ENCODE data around the gene DENND1A.
"Not testable (repeated sequence)": the region's sequence is repeated elsewhere in the genome, so short reads cannot be mapped to it uniquely, and the experiment has no call there.

The DENND1A gene

DNA sequence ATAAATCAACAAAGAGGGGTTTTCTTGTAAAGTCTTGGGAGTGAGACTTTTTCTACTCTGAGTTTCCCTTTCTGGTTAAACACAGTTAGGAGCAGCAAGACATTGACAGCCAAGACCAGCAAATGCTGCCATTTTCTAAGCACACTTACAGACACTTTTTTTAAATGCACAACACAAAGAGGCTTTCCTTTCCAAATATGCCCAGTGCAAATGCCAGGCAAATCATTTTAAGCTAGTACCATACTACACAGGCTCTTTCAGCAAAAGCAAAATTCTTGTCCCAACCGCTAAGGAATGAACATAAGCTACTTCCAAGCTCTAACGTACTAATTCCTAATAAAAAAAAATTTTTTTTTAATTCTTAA is 68.2 kb downstream of the DENND1A start:
- no peak for DNase-seq (ENCODE audit: low spot score)

DNA sequence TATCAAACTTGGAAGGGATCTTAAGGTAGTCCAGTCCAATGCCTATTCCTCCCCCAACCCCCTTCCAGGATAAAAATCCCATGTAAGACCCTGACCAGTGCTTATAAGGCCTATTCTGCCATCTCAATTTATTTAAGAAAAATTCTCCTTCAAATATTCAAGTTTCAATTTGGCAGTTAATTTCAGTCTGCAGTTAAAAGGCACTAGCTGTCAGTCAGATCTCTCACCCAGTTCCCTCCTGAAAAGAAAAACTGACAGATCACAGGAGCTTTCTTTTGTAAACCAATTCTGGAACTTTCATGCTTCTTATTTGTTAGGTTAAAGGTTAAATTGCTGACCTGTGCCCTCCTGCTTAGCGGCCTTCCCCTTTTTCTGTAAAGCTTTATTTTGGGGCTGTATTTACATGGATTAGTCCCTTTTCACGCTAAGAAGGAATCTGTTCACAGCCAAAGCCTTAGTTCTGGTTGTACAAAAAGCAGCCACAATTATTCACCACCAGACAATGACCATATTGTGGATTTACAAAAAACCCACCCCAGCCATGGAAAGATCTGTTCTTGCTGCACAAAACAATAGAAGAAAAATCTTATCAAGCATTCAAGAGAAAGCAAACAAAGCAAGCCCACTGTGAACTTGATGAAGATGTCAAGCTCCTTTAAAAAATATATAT is 68.7 kb downstream of the DENND1A start:
- DNase-seq (ENCODE audit: low spot score), result no peak

DNA sequence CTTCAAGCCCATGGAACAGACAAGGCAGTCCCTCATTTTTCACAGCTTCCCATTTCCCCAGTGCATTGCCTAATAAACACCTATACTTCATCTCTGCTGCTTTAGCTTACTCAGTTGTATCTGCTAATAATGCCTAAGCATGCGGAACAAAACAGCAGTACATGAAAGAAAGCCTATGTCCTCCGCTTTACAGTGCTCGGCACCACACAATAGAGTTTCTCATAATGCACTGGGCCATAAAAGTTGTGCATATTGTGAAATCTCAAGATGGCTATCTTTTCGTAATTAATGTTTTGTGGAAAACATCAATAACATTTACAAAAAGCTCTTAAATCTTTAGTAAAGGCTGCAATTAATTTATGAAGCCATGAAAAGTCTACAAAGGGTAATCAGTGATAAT is 69.3 kb downstream of the DENND1A start:
- DNase-seq (ENCODE audit: low spot score), result peak; percentile 17

DNA sequence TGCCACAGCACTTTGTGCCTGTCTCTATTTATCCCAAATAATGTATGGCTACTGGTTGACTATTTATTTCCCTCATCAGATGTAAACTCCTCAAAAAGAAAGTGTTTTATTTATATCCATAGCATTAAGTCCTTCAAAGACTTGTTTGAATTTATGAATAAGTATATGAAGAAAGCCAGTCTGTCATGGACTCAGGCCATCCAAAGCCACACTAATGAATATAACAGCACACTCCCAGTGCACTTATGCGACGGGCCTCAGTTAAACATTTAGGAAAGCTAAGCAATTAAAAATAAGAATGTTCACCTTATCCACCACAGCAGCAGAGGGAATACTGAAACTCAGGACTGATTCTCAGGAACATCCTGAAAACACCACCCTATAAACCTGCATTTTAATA is 77.5 kb downstream of the DENND1A start:
- no peak for DNase-seq (ENCODE audit: low spot score)

DNA sequence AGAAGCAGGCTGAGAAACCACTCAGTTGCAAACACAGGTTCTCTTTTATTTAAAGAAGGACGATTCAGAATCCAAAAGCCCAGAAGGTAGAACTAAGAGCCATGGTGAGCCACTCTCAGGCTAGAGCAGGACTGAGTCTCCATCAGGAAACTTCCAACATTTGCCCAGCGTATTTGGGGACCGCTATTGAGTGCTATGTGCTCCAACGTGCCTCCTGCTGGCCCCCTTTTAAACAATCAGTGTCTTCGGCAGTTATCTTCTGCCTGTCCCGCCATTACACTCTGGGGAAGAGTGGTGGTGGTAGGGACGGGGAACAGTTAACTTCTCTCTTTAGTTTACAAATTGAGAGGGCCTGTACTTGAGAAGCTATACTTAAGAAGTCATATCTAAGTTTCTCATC is 78.1 kb downstream of the DENND1A start:
- no peak for DNase-seq (ENCODE audit: low spot score)

DNA sequence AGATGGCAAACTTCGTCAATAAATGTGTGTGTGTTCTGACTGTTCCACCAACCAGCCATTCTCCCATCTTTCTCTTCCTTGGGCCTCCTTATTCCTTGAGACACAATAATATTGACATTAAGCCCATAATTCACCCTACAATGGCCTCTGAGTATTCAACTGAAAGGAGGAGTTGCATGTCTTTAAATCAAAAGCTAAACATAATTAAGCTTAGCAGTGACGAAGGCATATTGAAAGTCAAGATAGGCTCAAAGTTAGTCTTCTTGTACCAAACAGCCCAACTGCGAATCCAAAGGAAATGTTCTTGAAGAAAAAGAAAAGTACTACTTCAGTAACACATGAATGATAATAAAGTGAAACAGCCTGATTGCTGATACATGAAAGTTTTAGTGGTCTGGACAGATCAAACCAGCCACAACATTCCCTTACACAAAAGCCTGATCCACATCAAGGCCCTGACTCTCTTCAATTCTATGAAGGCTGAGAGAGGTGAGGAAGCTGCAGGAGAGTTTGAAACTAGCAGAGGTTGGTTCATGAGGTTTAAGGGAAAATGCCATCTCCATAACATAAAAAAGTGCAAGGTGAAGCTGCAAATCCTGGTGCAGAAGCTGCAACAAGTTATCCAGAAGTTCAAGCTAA is 81.4 kb downstream of the DENND1A start:
- no peak for DNase-seq (ENCODE audit: low spot score)

DNA sequence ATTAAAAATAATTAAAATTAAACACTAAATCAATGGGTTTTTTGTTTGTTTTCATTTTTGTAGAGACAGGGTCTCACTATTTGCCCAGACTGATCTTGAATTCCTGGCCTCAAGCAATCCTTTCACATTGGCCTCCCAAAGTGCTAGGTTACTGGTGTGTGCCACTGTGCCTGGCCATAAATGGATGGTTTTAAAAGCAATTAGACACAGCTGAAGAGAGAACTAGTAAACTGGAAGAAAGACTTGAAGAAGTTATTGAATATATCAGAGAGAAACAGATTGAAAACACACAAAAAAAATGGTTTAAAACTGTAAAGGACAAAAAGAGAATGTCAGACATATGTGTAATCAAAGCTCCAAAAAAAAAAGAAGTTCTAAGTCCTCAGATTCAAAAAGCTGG is 83.0 kb downstream of the DENND1A start:
- DNase-seq (ENCODE audit: low spot score), result no peak

DNA sequence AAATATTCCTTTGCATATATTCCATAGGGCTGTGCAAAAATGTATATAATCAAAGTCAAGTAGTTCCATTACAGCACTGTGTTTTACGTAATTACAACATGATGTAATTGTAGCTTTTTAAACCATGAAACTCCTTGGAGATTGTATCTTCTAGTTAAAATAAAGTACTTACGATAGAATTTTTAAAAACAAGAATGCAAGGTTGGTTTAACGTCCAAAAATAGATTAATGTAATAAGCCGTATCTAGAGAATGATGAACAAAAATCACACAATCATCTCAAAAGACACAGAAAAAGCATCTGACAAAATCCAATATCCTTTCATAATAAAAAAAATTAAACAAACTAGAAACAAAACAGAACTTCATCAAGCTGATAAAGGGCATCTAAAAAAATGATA is 86.2 kb downstream of the DENND1A start:
- DNase-seq (ENCODE audit: low spot score), result no peak

DNA sequence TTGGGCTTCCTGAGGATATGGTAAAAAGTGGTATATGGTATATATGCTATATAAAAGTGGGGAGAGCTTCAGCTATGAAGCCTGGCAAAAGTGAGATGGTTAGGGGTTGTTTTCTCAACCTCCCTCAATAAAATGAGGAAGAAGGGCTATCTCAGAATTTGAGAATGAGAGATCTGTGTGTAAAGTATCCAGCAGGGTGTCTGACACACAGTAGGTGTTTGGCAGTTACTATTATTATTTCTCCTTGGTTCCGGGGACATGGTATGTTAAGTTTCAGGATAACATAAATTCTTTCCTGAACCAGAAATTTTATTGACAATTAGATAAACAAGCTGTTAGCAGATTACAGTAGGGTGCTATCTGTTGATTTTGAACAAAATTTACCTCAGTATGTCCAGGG is 94.1 kb downstream of the DENND1A start:
- DNase-seq (ENCODE audit: low spot score), result no peak

DNA sequence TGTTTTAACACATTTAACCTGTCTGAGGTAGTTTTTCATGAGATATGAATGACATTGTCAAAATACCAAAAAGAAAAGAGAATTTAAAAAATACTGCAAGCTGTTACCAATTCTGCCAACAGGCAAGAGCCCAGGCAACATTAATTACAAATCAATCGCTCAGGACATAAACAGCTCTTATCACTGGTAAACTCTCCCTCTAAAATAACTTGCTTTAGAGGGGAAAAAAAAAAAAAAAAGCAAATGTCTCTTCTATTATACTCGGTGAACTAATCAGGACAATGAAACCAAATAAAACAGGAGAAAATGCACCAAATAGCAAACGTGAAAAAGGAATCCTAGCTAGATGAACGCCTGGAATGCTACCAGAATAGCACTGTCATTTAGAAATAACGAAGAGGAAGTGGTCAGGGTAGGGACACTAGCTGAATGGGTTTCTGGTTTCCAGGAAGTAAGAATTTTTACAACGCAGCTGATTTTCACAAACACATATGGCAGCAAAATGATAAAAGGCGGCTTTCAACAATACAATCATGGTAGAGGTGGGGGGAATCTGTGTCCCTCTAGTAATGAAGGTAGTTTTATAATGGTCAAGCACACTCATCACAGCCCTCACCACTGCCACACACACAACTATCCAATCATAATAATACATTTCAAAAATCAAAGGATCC is 94.9 kb downstream of the DENND1A start:
- DNase-seq (ENCODE audit: low spot score), result no peak

DNA sequence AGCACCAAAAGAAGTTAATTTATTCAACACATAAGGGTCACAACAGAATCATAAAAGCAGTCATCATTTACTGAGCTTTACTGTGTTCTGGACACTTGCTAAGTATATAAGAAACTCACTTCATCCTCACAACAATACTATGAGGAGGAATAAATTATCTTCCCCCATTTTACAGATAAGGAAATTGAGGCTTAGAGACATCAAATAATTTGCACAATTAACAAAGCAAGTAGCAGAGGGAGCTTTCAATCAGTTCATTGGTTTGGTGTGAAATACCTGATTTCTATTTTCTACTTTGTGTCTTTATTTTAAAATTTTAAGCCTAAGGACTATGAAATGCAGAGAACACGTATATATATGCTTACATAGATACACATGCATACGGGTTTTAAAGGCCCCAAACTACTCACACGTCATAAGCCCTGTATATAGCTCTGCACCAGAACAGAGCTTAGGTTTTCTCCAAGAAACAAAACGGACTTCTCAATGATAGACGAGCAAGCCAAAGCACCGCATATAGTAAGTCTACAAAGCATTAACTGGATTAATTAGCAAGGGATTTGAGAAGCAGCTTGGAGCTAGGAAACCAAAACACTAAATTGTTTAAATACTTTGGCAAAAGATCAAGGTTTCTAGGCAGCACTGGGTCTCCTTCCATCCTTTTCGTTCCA is 95.6 kb downstream of the DENND1A start:
- DNase-seq (ENCODE audit: low spot score), result no peak

DNA sequence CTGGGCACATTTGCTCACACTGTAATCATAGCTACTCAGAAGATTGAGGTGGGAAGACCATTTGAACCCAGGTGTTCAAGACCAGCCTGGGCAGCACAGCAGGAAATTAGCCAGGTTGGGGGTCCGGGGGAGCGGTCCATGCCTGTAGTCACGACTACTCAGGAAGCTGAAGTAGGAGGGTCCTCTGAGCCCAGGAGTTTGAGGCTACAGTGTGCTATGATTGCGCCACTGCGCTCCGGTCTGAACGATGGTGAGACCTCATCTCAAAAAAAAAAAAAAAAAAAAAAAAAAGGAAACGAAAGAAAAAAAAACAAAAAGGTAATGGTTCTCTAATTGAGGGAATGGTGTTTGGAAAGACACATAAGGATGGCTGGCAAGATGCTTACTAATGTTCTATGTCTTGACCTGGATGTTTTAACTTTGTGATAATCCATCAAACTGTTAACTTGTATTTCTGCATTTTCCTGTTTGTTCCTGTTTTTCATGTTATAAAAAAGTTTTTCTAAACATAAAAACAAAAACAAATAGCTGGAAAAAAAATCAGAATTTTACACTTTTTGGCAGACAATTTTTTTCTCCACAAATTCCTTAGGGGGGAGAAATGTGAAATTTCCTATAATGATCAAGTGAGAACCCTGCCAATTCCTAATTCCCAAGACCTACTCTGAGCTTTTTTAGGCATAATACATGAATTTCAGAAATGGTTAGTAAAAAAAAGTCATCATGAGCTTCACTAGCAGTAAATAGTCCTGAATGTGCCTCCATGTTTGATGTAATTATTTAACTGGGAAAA is 96.9 kb downstream of the DENND1A start:
- DNase-seq (ENCODE audit: low spot score), result no peak

DNA sequence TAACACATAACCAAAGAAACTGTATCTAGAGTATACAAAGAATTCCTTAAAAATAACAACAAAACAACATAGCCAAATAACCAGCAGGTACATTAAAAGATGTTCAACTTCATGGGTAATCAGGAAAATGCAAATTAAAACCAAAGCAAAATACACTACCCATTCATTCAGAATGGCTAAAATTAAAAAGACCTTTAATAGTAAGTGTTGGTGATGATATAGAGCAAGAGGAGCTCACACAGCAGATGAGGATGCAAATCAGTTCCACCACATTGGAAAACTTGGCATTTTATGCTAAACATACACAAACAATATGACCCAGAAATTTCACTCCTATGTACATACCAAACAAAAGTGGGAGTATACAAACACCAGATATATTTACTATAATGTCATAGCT is 97.8 kb downstream of the DENND1A start:
- DNase-seq (ENCODE audit: low spot score), result no peak

DNA sequence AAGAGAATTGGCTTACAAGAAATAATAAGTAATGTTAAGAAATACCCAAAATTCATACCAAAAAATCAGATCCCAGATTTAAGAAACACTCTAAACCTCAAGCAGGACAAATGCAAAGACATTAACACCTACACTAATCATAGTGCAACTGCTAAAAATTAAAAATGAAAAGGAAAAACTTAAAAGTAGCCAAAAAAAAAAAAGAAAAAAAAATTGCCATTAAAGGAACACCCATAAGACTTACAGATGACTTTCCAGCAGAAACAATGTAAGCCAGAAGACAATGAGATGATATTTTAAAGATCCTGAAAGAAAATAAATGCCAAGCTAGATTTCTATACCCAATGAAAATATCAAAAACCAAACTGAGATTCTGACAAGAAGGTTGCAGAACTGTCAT is 101.5 kb downstream of the DENND1A start:
- no peak for DNase-seq (ENCODE audit: low spot score)

DNA sequence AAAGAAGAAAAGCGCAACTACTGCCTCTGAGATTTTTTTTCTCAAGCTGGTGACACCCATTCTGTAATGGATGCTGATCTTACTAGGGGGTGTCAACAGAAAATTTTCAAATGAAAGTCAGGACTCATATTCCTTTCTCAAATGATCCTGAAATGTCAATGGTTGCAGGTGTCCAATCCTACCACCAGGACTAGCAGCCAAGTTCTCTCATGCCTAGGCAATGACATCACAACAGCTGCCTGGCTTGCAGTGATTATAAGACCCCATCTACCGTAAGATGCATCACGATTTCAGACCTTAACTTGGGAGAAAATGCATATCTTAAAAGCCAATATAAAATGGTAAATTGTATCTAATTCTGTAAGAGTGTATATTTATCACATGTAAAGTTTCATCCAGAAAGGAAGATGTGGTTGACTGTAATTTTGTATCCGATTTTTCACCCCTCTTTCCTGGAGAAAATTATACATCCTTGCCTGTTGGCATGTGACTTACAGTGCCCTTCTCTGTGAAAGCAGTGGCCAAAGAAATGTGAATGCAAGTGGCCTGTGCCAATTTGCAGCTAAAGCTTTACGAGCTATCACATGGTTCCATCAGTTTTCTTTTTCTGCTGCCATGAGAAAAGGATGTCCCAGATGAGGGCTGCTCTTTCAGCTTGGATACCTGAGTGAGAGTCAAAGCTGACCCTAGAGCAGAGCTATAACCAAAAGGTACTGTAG is 104.4 kb downstream of the DENND1A start:
- DNase-seq (ENCODE audit: low spot score), result peak; percentile 13

DNA sequence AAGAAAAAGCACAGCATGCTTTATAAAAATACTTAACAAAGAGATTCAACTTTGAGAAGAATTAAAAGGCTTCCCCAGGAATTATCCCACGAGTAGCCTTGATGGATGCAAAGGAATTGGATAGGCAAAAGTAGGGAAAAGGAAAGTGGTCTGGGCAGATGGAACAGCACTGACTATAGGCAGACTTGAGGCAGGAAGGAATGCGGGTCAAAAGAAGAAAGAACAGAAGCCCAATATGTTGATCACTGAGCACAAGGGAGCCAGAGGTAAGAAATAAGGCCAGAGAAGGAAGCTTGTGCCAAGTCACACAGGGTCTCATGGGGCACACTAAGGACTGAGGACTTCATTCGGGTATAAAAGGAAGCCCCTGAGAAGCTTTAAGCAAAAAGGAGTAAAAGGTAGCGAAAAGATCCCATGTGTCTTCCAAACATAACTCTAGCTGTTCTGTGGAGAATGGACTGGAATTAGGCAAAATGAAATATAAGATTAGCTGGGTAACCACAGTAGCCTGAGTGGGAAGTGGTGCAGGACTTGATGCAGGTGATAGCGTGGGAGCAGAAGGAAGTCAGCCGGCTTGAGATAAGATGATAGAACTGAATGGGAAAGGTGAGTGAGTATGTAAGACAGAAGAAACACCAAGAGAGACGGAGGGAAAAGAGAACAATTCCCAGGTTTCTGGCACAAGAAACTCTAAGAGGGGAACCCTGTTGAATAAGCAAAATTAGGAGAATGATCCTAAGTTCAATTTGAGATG is 106.6 kb downstream of the DENND1A start:
- DNase-seq (ENCODE audit: low spot score), result no peak

DNA sequence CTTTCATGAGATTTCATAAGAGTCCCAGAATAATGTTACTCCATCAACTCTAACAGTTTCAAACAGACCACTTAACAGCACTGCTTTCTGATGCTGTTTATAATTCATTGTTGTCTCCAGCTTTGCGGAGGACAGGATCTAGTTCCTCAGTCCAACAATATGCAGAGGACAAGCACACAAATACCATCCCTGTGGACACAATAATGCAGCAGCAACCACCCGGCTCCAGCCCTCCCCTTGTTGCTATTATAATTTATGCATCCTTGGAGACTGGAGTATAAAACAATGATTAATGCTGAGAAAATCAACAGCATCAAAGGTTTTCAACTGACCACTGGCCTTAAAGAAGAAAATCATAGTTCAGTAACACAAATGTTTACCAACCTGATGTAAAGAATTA is 108.3 kb downstream of the DENND1A start:
- DNase-seq (ENCODE audit: low spot score), result no peak

DNA sequence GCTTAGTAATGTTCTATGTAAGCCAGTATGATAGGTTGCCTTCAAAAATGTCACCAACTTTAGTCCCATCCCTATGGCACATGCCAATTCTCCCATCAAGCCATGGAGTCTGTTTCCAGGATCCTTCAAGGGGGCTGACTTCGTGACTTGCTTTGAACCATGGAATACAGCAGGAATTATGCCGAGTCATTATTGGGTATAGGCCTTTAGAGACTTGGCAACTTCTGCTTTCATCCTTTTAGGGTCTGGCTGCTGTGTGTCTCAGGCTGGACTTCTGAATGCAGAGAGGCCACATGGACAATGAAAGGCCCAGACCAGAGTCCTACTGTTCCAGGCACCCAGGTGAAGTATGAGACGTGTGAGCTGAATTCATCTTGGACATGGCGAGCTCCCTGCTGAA is 109.8 kb downstream of the DENND1A start:
- no peak for DNase-seq (ENCODE audit: low spot score)

DNA sequence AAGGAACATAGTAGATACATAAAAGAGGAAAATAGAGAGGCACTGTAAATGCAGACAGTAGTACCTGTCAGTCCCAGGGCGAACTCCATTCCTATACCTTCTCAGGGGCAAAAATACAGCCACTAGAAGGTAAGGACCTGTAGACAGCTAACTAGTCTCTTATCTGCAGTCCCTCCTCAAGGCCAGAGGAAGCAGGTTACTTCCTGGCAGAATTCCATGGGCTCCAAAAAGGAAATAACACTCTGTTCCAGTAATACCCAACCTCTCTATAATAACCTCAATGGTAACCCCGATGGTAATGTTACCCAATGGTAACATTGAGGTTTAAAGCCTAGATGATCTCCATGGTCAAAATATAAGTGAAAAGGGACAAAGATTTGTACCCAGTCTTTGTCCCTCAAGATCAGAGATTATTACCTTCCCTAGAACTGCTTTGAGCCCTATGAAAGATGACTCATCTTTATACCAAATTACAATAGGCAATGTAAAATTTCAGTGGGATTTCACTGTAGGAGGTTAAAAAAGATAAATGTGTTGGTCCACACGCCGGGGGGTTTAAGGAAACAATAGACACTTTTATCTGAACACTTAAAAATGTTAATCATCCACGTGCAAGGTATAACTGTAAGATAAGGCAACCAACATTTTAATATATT is 113.0 kb downstream of the DENND1A start:
- DNase-seq (ENCODE audit: low spot score), result no peak

DNA sequence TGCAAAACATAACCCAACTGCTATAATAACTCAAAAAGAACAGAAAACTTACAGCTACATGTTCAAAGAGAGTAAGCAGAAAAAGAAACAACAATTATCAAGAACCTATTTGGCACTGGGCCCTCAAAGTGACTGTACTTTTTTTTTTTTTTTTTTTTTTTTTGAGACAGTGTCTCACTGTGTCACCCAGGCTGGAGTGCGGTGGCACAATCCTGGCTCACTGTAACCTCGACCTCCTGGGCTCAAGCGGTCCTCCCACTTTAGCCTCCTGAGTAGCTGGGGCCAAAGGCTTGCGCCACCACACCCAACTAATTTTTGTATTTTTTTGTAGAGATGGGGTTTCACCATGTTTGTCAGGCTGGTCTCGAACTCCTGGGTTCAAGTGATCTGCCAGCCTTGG is 114.1 kb downstream of the DENND1A start:
- not testable (repeated sequence) for DNase-seq (ENCODE audit: low spot score)
